TTC549 (cell line): ENCODE results near the gene PPP1R11.
"Not testable (repeated sequence)": the region's sequence is repeated elsewhere in the genome, so short reads cannot be mapped to it uniquely, and the experiment has no call there.

Experiments
- FAIRE-seq: peaks from 2 replicates; lab custom pipeline; 2012; peaks lifted over from hg19 to GRCh38; lab: Jason Lieb, UNC

PPP1R11 gene

DNA sequence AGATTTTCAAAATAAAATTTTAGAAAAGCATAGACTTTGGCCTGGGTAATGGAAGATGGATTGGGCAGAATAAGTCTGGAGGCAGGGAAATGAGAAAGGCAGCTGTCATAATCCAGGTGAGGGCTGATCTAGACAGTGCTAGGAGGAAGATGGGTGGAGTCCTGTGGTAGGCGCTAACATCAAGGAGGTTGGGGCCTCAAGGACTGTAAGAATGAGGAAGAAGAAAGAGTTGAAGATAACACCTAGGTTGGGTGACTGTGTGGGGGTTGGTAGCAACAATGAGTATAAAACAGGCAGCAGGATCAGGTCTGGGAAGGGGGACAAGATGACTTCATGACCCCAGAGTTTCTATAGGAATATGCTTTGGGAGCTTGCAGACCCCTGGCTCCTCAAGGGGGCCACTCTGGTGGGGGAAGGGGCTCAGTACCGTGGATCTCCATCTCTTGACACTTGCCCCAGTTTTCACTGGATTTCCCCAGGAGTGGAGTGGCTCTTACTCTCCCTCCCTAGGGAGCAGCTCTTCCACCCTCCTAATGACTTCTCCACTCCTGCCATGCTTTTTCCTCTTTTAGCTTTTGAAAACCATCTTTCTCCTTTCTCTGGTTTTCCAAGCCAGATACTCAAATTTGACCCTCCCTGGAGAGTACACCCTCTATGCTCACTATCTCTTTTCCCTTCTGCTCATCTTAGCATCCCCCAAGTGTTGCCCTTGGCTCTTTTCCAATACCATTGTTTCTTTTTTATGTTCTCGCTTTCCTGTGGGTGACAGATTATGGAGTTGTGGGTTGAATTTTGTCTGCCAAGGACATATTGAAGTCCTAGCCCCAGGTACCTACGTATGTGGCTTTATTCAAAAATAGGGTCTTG lies 31.1 kb downstream of the PPP1R11 start:
- FAIRE-seq: no peak

DNA sequence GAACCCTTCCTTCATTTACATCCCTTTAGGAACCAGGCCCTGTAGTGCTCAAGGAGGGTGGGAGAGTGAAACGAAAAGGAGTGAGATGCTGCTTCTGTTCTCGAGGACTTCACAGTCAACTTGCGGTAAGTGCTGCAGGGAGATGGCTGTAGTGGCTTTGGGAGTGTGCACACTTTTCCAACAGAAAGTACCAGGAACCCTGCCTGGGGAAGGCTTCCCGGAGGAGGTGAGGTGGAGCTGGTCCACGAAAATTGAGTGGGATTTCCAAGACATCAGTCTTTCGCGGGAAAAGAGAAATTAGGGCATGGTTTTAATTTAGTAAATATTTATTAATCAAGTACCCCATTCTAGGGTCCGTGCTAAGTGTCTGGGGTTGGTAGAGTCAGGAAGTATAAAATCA lies 33.2 kb downstream of the PPP1R11 start:
- no peak for FAIRE-seq

DNA sequence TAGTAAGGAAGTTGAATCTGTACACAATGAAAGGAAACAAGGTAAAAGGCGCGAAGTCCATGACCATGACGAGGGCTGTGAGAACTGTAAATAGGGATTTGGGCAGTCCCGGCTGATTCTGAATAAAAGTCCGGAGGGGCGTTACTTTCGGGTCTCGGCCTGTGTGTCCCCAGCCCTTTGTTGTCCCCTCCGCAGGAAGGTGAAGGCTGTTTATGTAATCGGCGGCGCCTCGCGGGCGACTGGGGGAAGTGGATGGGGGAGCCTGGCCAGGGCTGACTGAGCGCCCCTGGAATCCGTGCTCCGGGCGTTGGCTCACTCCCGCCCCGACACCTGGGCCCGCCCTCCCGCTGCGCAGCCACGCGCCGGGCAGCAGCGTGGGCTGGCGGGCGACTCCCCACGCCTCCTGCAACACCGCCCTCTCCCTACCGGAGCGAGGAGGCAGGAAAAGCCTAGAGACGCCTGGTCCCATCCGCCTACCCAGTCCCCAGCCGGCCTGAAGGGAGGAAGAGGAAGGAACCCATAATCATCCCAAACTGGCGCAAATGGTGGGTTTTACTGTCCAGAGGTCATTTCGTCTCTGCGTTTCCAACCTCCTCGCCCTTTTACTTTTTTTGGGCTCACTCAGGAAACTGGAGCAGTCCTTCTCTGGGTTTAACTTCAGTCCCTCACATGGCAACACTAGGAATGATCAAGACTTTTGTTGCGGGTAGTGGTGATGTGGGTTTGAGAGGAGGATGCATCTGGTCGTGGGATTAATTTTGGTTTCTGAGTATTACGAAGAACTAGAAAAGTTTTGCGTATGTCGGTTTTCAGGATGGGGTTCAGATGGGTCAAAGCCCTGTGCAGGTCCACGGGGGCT lies 33.8 kb downstream of the PPP1R11 start:
- no peak for FAIRE-seq

GRCh38 chr6:30101444-30102413 lies 34.7 kb downstream of the PPP1R11 start:
- FAIRE-seq: no peak

- FAIRE-seq: no peak
Observed at GRCh38 chr6:30102414-30102969, 35.5 kb downstream of the PPP1R11 start.

DNA sequence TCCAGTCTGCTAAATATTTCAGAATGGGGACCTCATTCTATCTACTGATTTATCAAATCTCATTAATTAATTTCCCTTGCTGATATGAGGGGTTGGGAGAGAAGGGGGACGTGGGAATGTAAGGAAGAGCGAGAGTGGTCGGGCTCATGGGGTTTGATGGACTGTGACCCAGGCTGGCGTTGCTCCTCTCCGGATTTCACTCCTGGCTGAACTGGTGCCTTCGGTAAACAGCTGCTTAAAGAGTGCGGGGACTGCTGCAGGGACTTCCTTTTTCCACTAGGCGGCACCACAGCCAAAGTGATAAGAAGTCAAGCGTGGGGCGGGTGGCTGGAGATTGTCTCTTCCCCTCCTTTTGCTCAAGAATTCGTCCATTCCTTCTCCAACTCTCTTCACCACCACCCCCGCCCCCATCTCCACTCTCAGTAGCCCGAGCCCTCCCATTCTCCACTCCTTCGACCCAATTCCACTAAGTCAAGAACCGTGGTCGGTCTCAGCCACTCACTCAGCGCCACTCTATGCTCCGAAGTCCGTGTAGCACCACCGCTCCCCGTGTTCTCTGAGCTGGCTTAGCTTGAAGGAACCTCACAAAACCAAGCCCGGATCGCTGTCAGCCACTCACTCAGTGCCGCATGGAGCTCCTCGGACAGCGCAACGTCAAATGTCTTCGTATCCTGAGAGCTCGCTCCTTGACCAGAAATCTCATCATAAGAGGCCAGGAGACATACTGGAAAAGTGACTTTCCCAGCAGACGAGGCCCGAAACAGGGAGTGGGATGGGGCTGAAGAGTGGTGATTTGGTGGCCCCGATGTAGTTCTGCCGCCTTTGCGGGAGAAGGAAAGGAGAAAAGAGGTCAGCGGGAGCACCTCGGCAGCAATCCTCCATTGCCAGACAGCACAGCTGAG lies 36.2 kb downstream of the PPP1R11 start:
- no peak for FAIRE-seq

GRCh38 chr6:30103872-30104179 lies 36.8 kb downstream of the PPP1R11 start:
- no peak for FAIRE-seq

- no peak for FAIRE-seq
Observed at GRCh38 chr6:30104661-30105060, 37.7 kb downstream of the PPP1R11 start.

DNA sequence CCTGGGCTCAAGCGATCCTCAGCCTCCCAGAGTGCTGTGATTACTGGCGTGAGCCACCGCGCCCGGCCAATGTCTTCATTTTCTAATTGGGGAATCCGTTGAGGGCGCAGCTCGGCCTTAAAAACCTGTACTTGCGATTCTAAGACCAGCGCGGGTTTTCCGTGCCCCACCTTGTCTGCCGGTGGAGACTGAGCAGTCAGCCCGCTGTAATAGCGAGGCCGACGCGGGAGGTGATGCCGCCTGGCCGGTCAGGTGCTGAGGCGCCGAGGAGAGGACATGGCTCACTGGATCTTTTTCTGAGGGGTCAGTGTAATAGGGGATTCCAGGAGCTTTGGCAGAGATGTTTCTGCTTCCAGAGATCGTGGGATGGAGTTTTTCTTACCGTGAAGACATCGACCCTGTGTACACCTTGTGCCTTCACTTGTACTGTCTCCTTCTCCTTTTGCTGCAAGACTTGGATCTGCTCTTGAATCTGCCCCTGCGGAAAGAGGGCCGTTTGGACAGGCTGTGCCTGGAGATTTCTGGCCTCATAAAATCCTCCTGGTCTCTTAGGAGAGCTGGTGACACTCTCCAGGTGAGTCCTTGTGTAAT lies 44.4 kb downstream of the PPP1R11 start:
- FAIRE-seq: no peak

- no peak for FAIRE-seq
Observed at GRCh38 chr6:30112402-30112994, 45.5 kb downstream of the PPP1R11 start.

- FAIRE-seq: no peak
Observed at GRCh38 chr6:30113003-30113759, 46.2 kb downstream of the PPP1R11 start, which contains the start of gene TRIM31. Gene TRIM31, minus strand, starts transcription at chr6:30113090. Its CDS starts 285 bp downstream, at chr6:30112805.

- no peak for FAIRE-seq
Observed at GRCh38 chr6:30113841-30114240, 46.8 kb downstream of the PPP1R11 start.

GRCh38 chr6:30116724-30117123 lies 49.7 kb downstream of the PPP1R11 start:
- FAIRE-seq: no peak

GRCh38 chr6:30118691-30119090 lies 51.7 kb downstream of the PPP1R11 start:
- not testable (repeated sequence) for FAIRE-seq
